Gastrocnemius medialis (tissue), 4 donors: Measurements from ENCODE around the gene FCGR1A.
"Not testable (repeated sequence)": the region's sequence is repeated elsewhere in the genome, so short reads cannot be mapped to it uniquely, and the experiment has no call there.

Source experiments
- POLR2A ChIP-seq, 2 donors: fragments of 450-650 bp; IDR thresholded peaks; one replicate each; pipeline ENCODE4 v1.6.1; 2017; ENCODE audit warnings: antibody characterized with exemption in 2 of 2, mild to moderate bottlenecking in 2 of 2, moderate library complexity in 2 of 2
- TF ChIP-seq, protein P1 (sequence below), 5 experiments: fragments of 450-650 bp in 3 of 5; fragments of 200-600 bp in 2 of 5; sonication (generic) in 2 of 5; IDR thresholded peaks in 4 of 5; conservative IDR thresholded peaks in 1 of 5; 1 replicate in 4 of 5; 2 replicates in 1 of 5; pipeline ENCODE4 v1.5.1; 2016 to 2019; ENCODE audit warnings: antibody characterized with exemption in 5 of 5, mild to moderate bottlenecking in 3 of 5, moderate library complexity in 3 of 5

GRCh38 chr1:149811514-149811889 is 29.0 kb downstream of the FCGR1A start:
- TF ChIP-seq, protein P1, sequence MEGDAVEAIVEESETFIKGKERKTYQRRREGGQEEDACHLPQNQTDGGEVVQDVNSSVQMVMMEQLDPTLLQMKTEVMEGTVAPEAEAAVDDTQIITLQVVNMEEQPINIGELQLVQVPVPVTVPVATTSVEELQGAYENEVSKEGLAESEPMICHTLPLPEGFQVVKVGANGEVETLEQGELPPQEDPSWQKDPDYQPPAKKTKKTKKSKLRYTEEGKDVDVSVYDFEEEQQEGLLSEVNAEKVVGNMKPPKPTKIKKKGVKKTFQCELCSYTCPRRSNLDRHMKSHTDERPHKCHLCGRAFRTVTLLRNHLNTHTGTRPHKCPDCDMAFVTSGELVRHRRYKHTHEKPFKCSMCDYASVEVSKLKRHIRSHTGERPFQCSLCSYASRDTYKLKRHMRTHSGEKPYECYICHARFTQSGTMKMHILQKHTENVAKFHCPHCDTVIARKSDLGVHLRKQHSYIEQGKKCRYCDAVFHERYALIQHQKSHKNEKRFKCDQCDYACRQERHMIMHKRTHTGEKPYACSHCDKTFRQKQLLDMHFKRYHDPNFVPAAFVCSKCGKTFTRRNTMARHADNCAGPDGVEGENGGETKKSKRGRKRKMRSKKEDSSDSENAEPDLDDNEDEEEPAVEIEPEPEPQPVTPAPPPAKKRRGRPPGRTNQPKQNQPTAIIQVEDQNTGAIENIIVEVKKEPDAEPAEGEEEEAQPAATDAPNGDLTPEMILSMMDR (IDR thresholded peaks at IDR 0.05 in 4 of 5, conservative IDR thresholded peaks at IDR 0.05 in 1 of 5), result not testable (repeated sequence)
- TF ChIP-seq POLR2A (IDR thresholded peaks at IDR 0.05), result not testable (repeated sequence)
